ENCODE results near the gene DEAF1. TPM values are rescaled to one million over a fixed set of nuclear protein-coding genes. Genes with fewer than 3 reads are reported as not detected.

DEAF1 gene
- total RNA-seq, 1 experiment from 2014 or later: 74.6 TPM

DNA sequence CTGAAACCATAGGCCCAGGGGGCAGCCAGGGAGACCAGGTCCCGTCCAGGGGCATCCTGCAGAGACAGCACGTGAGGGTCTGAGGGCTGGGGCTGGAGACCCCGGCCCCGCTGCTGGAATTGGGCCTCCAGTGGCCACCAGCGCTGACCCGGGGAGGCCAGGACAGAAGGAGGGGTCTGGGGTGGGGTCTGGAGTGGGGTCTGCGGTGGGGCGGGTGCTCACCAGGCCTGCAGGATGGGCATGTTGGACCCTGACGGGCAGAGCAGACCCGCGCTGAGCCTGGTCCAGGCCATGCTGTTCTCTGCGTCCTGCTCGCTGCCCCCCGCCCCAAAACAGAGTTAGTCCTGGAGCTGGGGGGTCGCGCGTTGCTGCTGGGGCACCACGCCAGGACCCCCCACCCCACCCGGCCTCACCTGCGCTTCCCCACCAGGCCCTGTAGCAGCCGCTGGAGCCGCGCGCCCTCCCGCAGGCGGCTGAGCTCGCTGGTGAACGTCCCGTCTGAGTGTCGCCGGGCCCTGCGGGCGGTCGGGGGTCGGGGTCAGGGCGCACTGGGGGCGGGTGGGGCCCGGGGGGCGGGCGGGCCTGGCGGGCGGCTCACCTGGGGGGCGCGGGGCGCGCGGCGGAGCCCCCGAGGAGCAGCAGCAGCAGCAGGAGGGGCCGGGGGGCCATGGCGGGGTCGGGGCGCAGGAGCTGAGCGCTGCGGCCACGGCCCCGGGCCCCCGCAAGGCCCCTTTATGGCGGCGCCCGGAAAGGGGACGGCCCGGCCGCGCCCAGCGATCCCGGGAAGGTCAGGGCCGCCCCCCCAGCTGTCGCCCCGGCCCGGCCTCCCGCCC is 68.3 kb downstream of the DEAF1 start, which contains the start of gene SCT:
TSS of gene SCT (minus strand) at position 707 of the 833 bp plus-strand sequence. CDS start at position 669, 38 bp downstream.
- H3K4me3 ChIP-seq (ENCODE audit: insufficient read depth, low read depth, low read length): no peak within 1 kb of the TSS; the same call in 1 of the 2 replicates
- peak; percentile 92 for DNase-seq
- H3K36me3 ChIP-seq (replicated peaks; ENCODE audit: control insufficient read depth, insufficient read depth, low read length): no peaks in the 10 kb centered on the region
- H3K27me3 ChIP-seq (ENCODE audit: control insufficient read depth, insufficient read depth, low read length): no peaks in the 10 kb centered on the region; the same call in 1 of the 2 replicates

DNA sequence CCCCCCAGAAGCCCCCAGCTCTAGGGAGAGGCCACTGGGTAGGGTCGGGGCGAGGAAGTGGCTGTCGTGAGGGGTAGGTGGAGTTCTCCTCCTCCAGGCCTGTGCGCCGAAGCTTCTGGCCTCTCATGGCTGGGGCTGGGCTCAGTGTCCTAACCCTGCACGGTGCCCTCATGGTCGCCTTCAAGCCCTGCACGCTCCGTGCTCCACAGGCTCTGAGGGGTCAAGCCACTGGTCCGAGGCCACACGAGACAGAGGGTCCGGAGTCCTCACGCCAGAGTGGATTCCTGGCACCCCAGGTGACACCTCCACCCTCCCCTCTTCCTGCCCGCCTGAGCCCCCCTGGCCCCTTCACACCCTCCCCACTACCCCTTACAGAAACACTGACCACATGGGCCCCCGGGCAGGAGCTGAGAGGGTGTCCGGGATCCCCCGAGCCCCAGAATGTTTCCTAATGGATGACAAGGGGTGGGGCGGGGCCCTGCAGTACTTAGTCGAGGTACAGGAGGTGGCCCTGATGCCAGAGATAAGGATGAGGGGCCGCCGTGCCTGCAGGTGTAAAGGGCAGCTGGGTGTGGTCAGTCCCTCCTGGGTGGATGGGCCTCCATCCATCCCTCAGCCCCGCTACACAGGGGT is 69.3 kb downstream of the DEAF1 start:
- no peak for DNase-seq
- no peaks in the 10 kb centered on the region for H3K36me3 ChIP-seq (replicated peaks; ENCODE audit: control insufficient read depth, insufficient read depth, low read length)
- no peak overlapping the region for H3K4me3 ChIP-seq (ENCODE audit: insufficient read depth, low read depth, low read length)
- no peaks in the 10 kb centered on the region; the same call in 1 of the 2 replicates for H3K27me3 ChIP-seq (ENCODE audit: control insufficient read depth, insufficient read depth, low read length)

DNA sequence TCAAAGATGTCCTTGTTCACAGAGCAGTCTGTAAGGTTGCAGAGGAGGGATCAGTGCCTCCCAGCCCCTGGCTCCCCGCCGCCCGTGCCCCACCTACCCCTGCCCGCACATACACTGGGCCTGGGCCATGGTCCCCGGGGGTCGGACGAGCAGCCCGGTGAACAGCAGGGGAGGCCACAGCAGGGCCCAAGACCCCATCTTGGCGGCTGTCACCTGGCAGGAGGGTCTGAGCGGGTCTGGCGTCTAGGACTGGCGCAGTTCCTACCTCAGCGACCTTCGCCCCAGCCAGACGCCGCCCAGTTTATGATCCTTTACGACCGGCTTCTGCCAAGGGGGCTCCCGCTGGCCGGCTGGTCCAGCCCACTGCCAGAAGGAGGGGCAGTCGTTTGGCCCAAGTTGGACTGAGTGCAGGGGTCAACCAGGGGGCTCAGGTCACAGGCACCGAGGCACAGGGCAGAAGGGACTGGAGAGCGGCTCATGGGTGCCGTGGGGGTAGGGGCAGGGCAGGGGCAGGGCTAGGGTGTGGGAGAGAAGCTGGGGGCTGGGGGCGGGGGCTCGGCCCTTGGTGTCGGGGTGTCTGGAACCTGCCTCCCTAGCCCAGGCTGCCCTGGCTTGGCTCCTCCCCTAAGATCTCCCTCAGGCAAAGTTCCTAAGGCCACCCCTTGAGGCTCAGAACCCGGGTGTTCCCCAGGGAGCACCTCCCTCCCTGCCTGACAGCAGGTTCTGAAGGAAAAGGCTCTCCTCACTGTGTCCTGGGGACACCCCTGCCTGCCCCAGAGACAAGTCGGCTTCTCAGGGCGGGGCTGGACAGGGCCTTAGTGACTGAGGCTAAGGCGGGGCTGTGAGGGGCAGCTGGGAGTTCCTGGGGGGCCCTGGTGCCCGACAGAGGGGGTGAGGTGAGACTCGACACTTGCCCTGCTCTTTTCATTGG is 70.1 kb downstream of the DEAF1 start, which contains the start of gene CDHR5:
TSS of gene CDHR5 (minus strand) at position 251 of the 931 bp plus-strand sequence. CDS start at position 198, 53 bp downstream.
- no peak for DNase-seq
- no peak within 1 kb of the TSS for H3K4me3 ChIP-seq (ENCODE audit: insufficient read depth, low read depth, low read length)
- H3K27me3 ChIP-seq (ENCODE audit: control insufficient read depth, insufficient read depth, low read length): no peaks in the 10 kb centered on the region; the same call in 1 of the 2 replicates
- no peaks in the 10 kb centered on the region for H3K36me3 ChIP-seq (replicated peaks; ENCODE audit: control insufficient read depth, insufficient read depth, low read length)

GRCh38 chr11:623999-624704 is 70.9 kb downstream of the DEAF1 start:
- Histone ChIP-seq H3K27me3 (ENCODE audit: control insufficient read depth, insufficient read depth, low read length) (no peaks in the 10 kb centered on the region; the same call in 1 of the 2 replicates), H3K4me3 (ENCODE audit: insufficient read depth, low read depth, low read length) (no peak overlapping the region), H3K36me3 (replicated peaks; ENCODE audit: control insufficient read depth, insufficient read depth, low read length) (no peaks in the 10 kb centered on the region)
- DNase-seq: no peak

DNA sequence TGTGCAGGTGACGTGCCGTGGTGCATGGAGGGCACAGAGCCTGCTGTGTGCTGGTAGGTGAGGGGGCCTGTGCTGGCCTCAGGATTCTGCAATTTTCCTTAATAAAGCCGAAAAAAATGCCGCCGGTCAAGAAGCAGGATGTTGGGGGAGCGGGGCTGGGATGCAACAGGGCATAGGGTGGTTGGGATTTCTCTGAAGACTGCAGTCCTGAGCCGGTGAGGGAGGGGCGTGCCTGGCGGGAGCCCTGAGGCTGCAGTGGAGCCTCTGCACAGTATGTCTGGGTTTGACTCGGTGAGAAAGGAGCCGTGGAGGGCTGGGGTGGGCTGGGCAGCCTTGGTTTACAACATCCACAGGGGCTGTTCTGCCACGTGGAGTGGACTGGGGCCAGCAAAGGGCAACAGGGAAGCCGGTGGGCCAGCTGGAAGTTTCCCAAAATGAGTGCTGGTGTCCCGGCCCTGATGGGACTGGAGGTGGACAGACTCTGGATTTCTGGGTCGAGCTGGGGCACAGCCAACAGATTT is 71.6 kb downstream of the DEAF1 start:
- Histone ChIP-seq H3K36me3 (replicated peaks; ENCODE audit: control insufficient read depth, insufficient read depth, low read length) (no peaks in the 10 kb centered on the region), H3K27me3 (ENCODE audit: control insufficient read depth, insufficient read depth, low read length) (no peaks in the 10 kb centered on the region; the same call in 1 of the 2 replicates), H3K4me3 (ENCODE audit: insufficient read depth, low read depth, low read length) (no peak overlapping the region)
- no peak for DNase-seq

DNA sequence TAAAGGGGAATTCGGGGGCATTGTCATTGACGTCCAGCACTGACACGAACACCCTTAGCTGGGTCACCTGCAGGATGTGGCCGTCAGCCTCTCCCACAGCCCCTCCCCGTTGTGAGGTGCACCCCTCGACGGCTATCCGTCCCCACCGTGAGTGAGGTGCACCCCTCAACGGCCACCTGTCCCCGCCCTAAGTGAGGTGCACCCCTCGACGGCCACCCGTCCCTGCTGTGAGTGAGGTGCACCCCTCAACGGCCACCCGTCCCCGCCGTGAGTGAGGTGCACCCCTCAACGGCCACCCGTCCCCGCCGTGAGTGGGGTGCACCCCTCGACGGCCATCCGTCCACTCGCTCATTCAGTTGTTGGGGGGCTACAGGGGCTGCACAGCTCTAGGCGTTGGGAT is 73.2 kb downstream of the DEAF1 start:
- Histone ChIP-seq H3K36me3 (replicated peaks; ENCODE audit: control insufficient read depth, insufficient read depth, low read length) (no peaks in the 10 kb centered on the region), H3K27me3 (ENCODE audit: control insufficient read depth, insufficient read depth, low read length) (no peaks in the 10 kb centered on the region), H3K4me3 (ENCODE audit: insufficient read depth, low read depth, low read length) (no peak overlapping the region)
- no peak for DNase-seq

DNA sequence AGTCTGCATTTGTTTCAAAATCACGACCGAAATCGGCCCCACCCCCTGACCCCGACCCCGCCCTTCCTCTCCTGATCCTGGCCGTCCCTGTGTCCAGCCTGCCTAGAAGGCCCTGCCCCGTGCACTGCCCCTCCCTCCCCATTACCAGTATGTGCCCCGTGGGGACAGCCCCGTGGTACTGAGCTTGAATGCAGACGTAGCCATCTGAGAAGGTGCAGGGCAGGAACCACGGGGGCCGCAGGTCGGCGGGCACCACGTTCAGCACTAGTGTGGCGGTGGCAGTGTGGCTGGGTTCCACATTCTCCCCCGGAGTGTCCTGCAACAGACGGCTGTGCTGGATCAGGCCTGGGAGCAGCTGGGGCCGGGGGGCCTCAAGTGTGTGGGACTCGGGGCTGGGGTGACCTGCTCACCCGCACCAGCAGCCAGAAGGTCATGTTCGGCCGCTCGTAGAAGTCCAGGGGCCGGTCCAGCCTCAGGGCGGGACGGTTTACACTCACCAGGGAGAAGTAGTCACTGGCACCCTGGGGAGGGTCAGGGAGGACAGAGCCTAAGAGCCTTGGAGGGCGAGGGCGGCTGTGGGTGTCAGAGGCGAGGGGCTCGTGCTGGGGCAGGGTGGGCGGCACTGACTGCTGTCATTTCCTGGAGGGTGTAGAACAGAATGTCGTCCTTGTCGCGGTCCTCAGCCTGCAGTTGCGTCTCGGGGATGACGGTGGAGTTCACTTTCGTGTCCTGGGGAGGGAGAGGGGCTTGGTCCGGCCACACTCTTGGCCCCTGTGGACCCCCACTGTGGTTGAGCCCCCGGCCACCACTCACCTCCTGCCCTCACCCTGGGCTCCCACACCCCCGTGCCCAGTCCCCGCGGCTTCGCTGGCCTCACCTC is 73.8 kb downstream of the DEAF1 start:
- H3K36me3 ChIP-seq (replicated peaks; ENCODE audit: control insufficient read depth, insufficient read depth, low read length): no peaks in the 10 kb centered on the region
- H3K4me3 ChIP-seq (ENCODE audit: insufficient read depth, low read depth, low read length): no peak overlapping the region
- DNase-seq: no peak
- H3K27me3 ChIP-seq (ENCODE audit: control insufficient read depth, insufficient read depth, low read length): no peaks in the 10 kb centered on the region

DNA sequence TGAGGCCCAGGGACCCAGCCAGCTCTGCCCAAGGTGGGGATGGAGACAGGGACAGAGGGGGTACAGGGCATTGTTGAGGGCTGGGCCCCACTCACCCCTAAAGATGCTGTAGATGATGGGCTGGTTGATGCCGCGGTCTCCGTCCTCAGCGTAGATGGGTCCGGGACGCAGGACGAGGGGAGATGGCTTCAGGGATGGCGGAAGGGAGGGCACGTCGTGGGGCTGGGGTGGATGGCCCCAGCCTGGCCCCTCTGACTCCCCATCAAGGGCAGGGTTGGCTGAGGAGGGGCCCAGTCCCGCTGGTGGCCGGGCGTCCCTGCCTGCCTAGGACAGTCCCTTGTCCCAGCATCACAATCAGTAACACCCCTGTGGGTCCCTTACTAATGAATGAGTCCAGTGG is 74.8 kb downstream of the DEAF1 start:
- no peaks in the 10 kb centered on the region for H3K27me3 ChIP-seq (ENCODE audit: control insufficient read depth, insufficient read depth, low read length)
- no peaks in the 10 kb centered on the region for H3K36me3 ChIP-seq (replicated peaks; ENCODE audit: control insufficient read depth, insufficient read depth, low read length)
- H3K4me3 ChIP-seq (ENCODE audit: insufficient read depth, low read depth, low read length): no peak overlapping the region
- DNase-seq: no peak

- Histone ChIP-seq H3K4me3 (ENCODE audit: insufficient read depth, low read depth, low read length) (no peak overlapping the region), H3K27me3 (ENCODE audit: control insufficient read depth, insufficient read depth, low read length) (no peaks in the 10 kb centered on the region), H3K36me3 (replicated peaks; ENCODE audit: control insufficient read depth, insufficient read depth, low read length) (no peaks in the 10 kb centered on the region)
- no peak for DNase-seq
Measured at GRCh38 chr11:619628-620050, 75.4 kb downstream of the DEAF1 start.

DNA sequence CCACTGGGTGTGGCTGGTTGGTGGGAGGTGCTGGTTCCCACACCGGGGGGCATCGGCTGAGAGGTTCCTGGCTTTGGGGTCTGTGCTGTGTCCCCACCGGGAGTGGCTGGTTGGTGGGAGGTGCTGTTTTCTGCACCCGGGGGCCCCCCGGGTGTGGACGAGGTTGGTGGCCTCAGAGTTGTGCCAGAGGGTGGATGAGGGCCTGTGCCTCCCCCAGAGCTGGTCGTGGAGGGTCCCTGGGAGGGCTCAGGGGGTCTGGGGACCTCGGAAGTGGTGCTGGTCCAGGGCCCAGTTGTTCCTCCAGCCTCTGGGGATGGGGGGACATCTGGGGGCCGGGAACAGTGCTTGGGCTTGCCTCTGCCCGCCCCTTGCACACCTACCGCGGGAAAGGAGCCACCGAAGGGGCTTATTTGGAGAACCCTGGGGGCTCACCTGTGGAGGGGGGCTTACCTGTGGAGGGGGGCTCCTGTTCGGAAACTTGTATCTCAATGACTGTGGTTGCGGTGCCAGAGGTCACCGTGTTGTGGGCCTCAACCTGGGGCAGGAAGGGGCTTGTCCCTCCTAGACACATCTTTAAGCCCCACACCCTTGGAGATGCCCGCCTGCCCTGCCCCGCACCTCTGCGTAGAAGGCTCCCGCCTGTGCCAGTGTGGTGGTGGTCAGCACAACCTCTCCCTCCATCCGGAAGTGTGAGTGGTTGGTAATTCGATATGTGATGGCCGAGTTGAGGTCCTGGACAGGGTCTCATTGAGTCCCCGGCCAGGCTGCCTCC is 76.0 kb downstream of the DEAF1 start:
- Histone ChIP-seq H3K4me3 (ENCODE audit: insufficient read depth, low read depth, low read length) (no peak overlapping the region), H3K27me3 (ENCODE audit: control insufficient read depth, insufficient read depth, low read length) (no peaks in the 10 kb centered on the region), H3K36me3 (replicated peaks; ENCODE audit: control insufficient read depth, insufficient read depth, low read length) (no peaks in the 10 kb centered on the region)
- no peak for DNase-seq

- Histone ChIP-seq H3K27me3 (ENCODE audit: control insufficient read depth, insufficient read depth, low read length) (no peaks in the 10 kb centered on the region), H3K36me3 (replicated peaks; ENCODE audit: control insufficient read depth, insufficient read depth, low read length) (no peaks in the 10 kb centered on the region; the same call in 1 of the 2 replicates), H3K4me3 (ENCODE audit: insufficient read depth, low read depth, low read length) (no peak overlapping the region)
- no peak for DNase-seq
Measured at GRCh38 chr11:617912-618682, 76.9 kb downstream of the DEAF1 start.

All from H7 (cell line).